H9 (cell line): ENCODE results near the gene KRT15. TPM values are rescaled to one million over a fixed set of nuclear protein-coding genes. Genes with fewer than 3 reads are reported as not detected.

Experiments
- DNase-seq: peaks from one replicate; pipeline ENCODE4 v3.0.0-alpha.2; 2017
- H2AFZ ChIP-seq: one replicate; pipeline ENCODE4 v1.6.1; 2013; ENCODE audit warnings: mild to moderate bottlenecking, low read length, control low read depth, moderate library complexity
- H2AK5ac ChIP-seq: 2 replicates; pipeline ENCODE4 v1.6.1; 2013; ENCODE audit warnings: low read length, control low read depth, mixed read lengths; ENCODE audit not compliant: insufficient read length
- H2BK120ac ChIP-seq: one replicate; pipeline ENCODE4 v1.6.1; 2013; ENCODE audit warnings: low read depth, mild to moderate bottlenecking, low read length, control low read depth, inconsistent platforms; ENCODE audit not compliant: poor library complexity, severe bottlenecking
- H2BK12ac ChIP-seq: 2 replicates; pipeline ENCODE4 v1.6.1; 2013; ENCODE audit warnings: low read length, control low read depth, mixed read lengths, low read depth; ENCODE audit not compliant: insufficient read length
- H2BK15ac ChIP-seq: 2 replicates; pipeline ENCODE4 v1.6.1; 2013; ENCODE audit warnings: low read depth, low read length, control low read depth
- H2BK20ac ChIP-seq: one replicate; pipeline ENCODE4 v1.6.1; 2013; ENCODE audit warnings: low read depth, mild to moderate bottlenecking, low read length, control low read depth, inconsistent platforms; ENCODE audit not compliant: poor library complexity, severe bottlenecking
- H2BK5ac ChIP-seq: 2 replicates; pipeline ENCODE4 v1.6.1; 2013; ENCODE audit warnings: low read length, control low read depth, mixed read lengths; ENCODE audit not compliant: insufficient read length
- H3K14ac ChIP-seq: 2 replicates; pipeline ENCODE4 v1.6.1; 2013; ENCODE audit warnings: low read length, control low read depth; ENCODE audit not compliant: insufficient read depth
- H3K18ac ChIP-seq: 2 replicates; pipeline ENCODE4 v1.6.1; 2013; ENCODE audit warnings: low read depth, mild to moderate bottlenecking, mixed read lengths, low read length, control low read depth; ENCODE audit not compliant: insufficient read length
- H3K23ac ChIP-seq: 2 replicates; pipeline ENCODE4 v1.6.1; 2013; ENCODE audit warnings: low read length, control low read depth, mixed read lengths, low read depth; ENCODE audit not compliant: insufficient read length
- H3K23me2 ChIP-seq: 2 replicates; pipeline ENCODE4 v1.6.1; 2013; ENCODE audit warnings: low read depth, mild to moderate bottlenecking, mixed read lengths, low read length, control low read depth; ENCODE audit not compliant: insufficient read length, poor library complexity, severe bottlenecking
- H3K27ac ChIP-seq: 2 replicates; pipeline ENCODE4 v1.5.1; 2013; ENCODE audit warnings: low read length, control low read depth, mixed read lengths, low read depth; ENCODE audit not compliant: insufficient read length
- H3K27me3 ChIP-seq: 2 replicates; pipeline ENCODE4 v1.6.1; 2013; ENCODE audit warnings: low read length, control low read depth, inconsistent platforms; ENCODE audit not compliant: insufficient read depth
- H3K4ac ChIP-seq: 2 replicates; pipeline ENCODE4 v1.6.1; 2013; ENCODE audit warnings: low read depth, mild to moderate bottlenecking, control low read depth, inconsistent platforms, low read length, moderate library complexity
- H3K4me1 ChIP-seq: 2 replicates; pipeline ENCODE4 v1.6.1; 2013; ENCODE audit warnings: low read length, control low read depth, inconsistent platforms; ENCODE audit not compliant: insufficient read depth
- H3K4me2 ChIP-seq: 2 replicates; pipeline ENCODE4 v1.6.1; 2013; ENCODE audit warnings: low read length, control low read depth, mixed read lengths; ENCODE audit not compliant: insufficient read length, insufficient read depth
- H3K56ac ChIP-seq: 2 replicates; pipeline ENCODE4 v1.6.1; 2013; ENCODE audit warnings: low read depth, mild to moderate bottlenecking, mixed read lengths, low read length, control low read depth; ENCODE audit not compliant: insufficient read length
- H3K79me1 ChIP-seq: 2 replicates; pipeline ENCODE4 v1.6.1; 2013; ENCODE audit warnings: low read depth, mild to moderate bottlenecking, moderate library complexity, low read length, control low read depth, inconsistent platforms; ENCODE audit not compliant: insufficient read depth, poor library complexity, severe bottlenecking
- H3K79me2 ChIP-seq: 2 replicates; pipeline ENCODE4 v1.6.1; 2013; ENCODE audit warnings: low read length, control low read depth, inconsistent platforms; ENCODE audit not compliant: insufficient read depth
- H3K9ac ChIP-seq: 2 replicates; pipeline ENCODE4 v1.6.1; 2013; ENCODE audit warnings: low read length, control low read depth, mixed read lengths; ENCODE audit not compliant: insufficient read length; ENCODE audit errors: extremely low read depth
- H3K9me3 ChIP-seq: one replicate; pipeline ENCODE4 v1.6.1; 2013; ENCODE audit warnings: low read depth, low read length, inconsistent platforms; ENCODE audit not compliant: control insufficient read depth
- H3T11ph ChIP-seq: one replicate; pipeline ENCODE4 v1.6.1; 2013; ENCODE audit warnings: mild to moderate bottlenecking, low read length, control low read depth, inconsistent platforms
- H4K20me1 ChIP-seq: one replicate; pipeline ENCODE4 v1.6.1; 2013; ENCODE audit not compliant: control insufficient read depth, insufficient read length, insufficient read depth
- H4K5ac ChIP-seq: 2 replicates; pipeline ENCODE4 v1.6.1; 2013; ENCODE audit warnings: low read depth, mild to moderate bottlenecking, mixed read lengths, low read length, control low read depth; ENCODE audit not compliant: insufficient read length
- H4K8ac ChIP-seq: replicated peaks from 2 replicates; pipeline ENCODE4 v1.6.1; 2013; ENCODE audit warnings: low read length, control low read depth, mixed read lengths, low read depth; ENCODE audit not compliant: insufficient read length
- H4K91ac ChIP-seq: 2 replicates; pipeline ENCODE4 v1.6.1; 2013; ENCODE audit warnings: low read depth, mild to moderate bottlenecking, moderate library complexity, mixed read lengths, low read length, control low read depth; ENCODE audit not compliant: insufficient read length
- H3K27ac Mint-ChIP-seq, 3 experiments: 2 replicates in 2 of 3; 3 replicates in 1 of 3; pipeline ENCODE4 v1.8.0; 2020 to 2021; ENCODE audit warnings: mixed read lengths in 3 of 3, mild to moderate bottlenecking in 1 of 3, moderate library complexity in 1 of 3
- H3K27me3 Mint-ChIP-seq: 2 replicates; pipeline ENCODE4 v1.8.0; 2021; ENCODE audit warnings: low read depth, mild to moderate bottlenecking, moderate library complexity, mixed read lengths
- H3K36me3 Mint-ChIP-seq, 3 experiments: 2 replicates in 2 of 3; 3 replicates in 1 of 3; pipeline ENCODE4 v1.8.0; 2020 to 2021; ENCODE audit warnings: low read depth in 3 of 3, mixed read lengths in 3 of 3; ENCODE audit not compliant: insufficient read depth in 1 of 3
- H3K4me1 Mint-ChIP-seq, 2 experiments: 2 replicates each; pipeline ENCODE4 v1.8.0; 2020; ENCODE audit warnings: mixed read lengths in 2 of 2
- H3K4me3 Mint-ChIP-seq, 2 experiments: 2 replicates in 1 of 2; 3 replicates in 1 of 2; pipeline ENCODE4 v1.8.0; 2020 to 2021; ENCODE audit warnings: mild to moderate bottlenecking in 2 of 2, mixed read lengths in 2 of 2, moderate library complexity in 1 of 2
- H3K9me3 Mint-ChIP-seq, 2 experiments: 2 replicates in 1 of 2; 3 replicates in 1 of 2; pipeline ENCODE4 v1.8.0; 2020; ENCODE audit warnings: mild to moderate bottlenecking in 2 of 2, mixed read lengths in 2 of 2, moderate library complexity in 1 of 2
- WGBS: extraction: QIAGEN DNeasy Blood & Tissue Kit; methylation state at CpG from one replicate; pipeline ENCODE4 v1.1.7; 2013; ENCODE audit warnings: missing lambda C conversion rate, low lambda C conversion rate, mixed read lengths; ENCODE audit not compliant: insufficient read length; ENCODE audit errors: extremely low coverage; 5-methylcytosine and 5-hydroxymethylcytosine counted together
- total RNA-seq: library from RNA; stranded (reverse); gene quantifications from 2 replicates; pipeline ENCODE4 v1.2.1, GENCODE V29; 2021
- TF ChIP-seq, protein P1 (sequence below): fragments of 200-600 bp; sonication (generic); conservative IDR thresholded peaks from 3 replicates; pipeline ENCODE4 v1.8.0; 2021; ENCODE audit warnings: antibody characterized with exemption, mild to moderate bottlenecking

The KRT15 gene
- total RNA-seq, 1 experiment from 2014 or later: 0.87 TPM

DNA sequence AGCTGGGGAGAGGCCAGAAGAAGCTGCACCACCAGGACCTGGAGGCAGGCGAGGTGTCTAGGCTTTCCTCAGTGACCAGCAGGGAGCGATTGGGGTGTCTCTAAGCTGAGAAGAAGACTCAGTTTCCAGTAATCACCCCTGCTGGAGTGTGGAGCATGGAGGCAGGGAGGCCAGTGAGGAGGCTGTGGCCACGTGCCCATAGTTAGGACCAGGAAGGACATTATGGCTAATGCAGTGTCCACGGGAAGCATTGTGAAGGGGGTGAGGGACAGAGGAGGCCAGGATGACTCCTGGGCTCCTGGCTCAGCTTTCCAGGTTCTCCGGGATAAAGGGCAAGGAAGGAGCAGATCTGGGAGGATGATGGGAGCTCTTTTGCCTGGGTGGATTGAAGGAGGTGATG is 19.0 kb downstream of the KRT15 start:
- Histone ChIP-seq H3K56ac (no peak overlapping the region), H2BK120ac (no peak overlapping the region), H4K5ac (no peak overlapping the region), H2BK15ac (no peak overlapping the region), H3K27ac (no peak overlapping the region), H3K79me1 (no peaks in the 10 kb centered on the region), H3K14ac (peak overlapping the region; percentile 32), H3K4me2 (no peak overlapping the region), H3K9ac (no peak overlapping the region), H3K27me3 (no peaks in the 10 kb centered on the region), H3T11ph (no peak overlapping the region), H2AFZ (no peak overlapping the region), H2BK5ac (no peak overlapping the region), H3K9me3 (no peaks in the 10 kb centered on the region), H2BK12ac (no peak overlapping the region), H3K4ac (no peak overlapping the region), H3K4me1 (peaks cover 3% of the 10 kb centered on the region; the same call in 1 of the 2 replicates), H4K91ac (no peak overlapping the region), H3K23ac (no peak overlapping the region), H4K20me1 (no peaks in the 10 kb centered on the region), H3K23me2 (no peaks in the 10 kb centered on the region), H4K8ac (no peak overlapping the region), H2AK5ac (no peak overlapping the region), H3K18ac (no peak overlapping the region), H2BK20ac (no peak overlapping the region), H3K79me2 (no peaks in the 10 kb centered on the region)
- Mint-ChIP-seq H3K9me3 (no peaks in the 10 kb centered on the region), H3K4me3 (no peak overlapping the region; a peak in 1 of 5 replicates), H3K4me1 (peaks cover 39 to 43% of the 10 kb centered on the region in 2 experiments), H3K36me3 (no peaks in the 10 kb centered on the region), H3K27ac (0 out of 7 replicates have a peak overlapping the region, but pooled peaks of 1 of the 3 experiments have one; percentile 3), H3K27me3 (peaks cover 4% of the 10 kb centered on the region)
- TF ChIP-seq, protein P1, sequence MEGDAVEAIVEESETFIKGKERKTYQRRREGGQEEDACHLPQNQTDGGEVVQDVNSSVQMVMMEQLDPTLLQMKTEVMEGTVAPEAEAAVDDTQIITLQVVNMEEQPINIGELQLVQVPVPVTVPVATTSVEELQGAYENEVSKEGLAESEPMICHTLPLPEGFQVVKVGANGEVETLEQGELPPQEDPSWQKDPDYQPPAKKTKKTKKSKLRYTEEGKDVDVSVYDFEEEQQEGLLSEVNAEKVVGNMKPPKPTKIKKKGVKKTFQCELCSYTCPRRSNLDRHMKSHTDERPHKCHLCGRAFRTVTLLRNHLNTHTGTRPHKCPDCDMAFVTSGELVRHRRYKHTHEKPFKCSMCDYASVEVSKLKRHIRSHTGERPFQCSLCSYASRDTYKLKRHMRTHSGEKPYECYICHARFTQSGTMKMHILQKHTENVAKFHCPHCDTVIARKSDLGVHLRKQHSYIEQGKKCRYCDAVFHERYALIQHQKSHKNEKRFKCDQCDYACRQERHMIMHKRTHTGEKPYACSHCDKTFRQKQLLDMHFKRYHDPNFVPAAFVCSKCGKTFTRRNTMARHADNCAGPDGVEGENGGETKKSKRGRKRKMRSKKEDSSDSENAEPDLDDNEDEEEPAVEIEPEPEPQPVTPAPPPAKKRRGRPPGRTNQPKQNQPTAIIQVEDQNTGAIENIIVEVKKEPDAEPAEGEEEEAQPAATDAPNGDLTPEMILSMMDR: no peak
- DNase-seq: no peak
- no CpG with 5 or more reads among the region's 5 CpGs for whole genome bisulfite sequencing
